Measurements from ENCODE around the gene ATXN1. TPM values are rescaled to one million over a fixed set of nuclear protein-coding genes. Genes with fewer than 3 reads are reported as not detected.

The ATXN1 gene
- total RNA-seq, 3 donors from 2014 or later, result 30.4 to 87.3 (median 50.1) TPM

DNA sequence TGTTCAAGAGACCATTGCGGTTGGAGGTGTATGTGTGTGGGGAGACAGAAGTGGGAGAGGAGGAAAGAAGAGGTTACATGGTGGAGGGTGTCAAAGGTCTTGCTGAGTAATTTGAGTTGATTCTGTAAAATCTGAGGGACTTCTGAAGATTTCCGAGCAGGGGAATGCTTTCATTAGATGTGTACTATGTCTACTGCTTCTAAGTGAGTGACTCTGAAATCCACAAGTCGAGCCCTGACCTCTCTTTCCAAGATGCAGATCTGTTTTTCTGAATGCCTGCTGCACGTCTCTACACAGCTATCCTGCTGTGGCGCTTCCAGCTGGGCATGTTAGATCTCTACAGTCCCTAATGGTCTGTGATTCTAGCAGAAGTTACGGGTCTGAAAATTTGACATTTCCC lies 209.8 kb downstream of the ATXN1 start:
- Histone ChIP-seq H3K4me3 (no peak overlapping the region), H3K4me1 (ENCODE audit: low read depth) (no peaks in the 10 kb centered on the region), H3K9me3 (no peaks in the 10 kb centered on the region), H3K36me3 (ENCODE audit: low read depth) (no peaks in the 10 kb centered on the region)
- intact Hi-C loops (cut with DNase I, micrococcal nuclease), result no loop called here
- no peak for ATAC-seq
- TF ChIP-seq, protein P1, sequence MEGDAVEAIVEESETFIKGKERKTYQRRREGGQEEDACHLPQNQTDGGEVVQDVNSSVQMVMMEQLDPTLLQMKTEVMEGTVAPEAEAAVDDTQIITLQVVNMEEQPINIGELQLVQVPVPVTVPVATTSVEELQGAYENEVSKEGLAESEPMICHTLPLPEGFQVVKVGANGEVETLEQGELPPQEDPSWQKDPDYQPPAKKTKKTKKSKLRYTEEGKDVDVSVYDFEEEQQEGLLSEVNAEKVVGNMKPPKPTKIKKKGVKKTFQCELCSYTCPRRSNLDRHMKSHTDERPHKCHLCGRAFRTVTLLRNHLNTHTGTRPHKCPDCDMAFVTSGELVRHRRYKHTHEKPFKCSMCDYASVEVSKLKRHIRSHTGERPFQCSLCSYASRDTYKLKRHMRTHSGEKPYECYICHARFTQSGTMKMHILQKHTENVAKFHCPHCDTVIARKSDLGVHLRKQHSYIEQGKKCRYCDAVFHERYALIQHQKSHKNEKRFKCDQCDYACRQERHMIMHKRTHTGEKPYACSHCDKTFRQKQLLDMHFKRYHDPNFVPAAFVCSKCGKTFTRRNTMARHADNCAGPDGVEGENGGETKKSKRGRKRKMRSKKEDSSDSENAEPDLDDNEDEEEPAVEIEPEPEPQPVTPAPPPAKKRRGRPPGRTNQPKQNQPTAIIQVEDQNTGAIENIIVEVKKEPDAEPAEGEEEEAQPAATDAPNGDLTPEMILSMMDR (IDR thresholded peaks at IDR 0.05), result no peak
- no peak for DNase-seq

DNA sequence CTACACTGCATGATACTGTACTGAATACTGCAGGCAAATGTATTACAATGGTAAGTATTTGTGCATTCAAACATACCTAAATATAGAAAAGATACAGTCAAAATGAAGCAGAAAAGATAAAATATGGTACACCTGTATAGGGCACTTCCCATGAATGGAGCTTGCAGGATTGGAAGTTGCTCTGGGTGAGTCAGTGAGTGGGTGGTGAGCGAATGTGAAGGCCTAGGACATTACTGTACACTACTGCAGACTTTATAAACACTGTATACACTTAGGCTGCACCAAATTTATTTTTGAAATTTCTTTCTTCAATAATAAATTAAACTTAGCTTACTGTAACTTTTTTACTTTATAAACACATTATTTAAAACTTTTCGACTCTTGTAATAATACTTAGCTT lies 213.1 kb downstream of the ATXN1 start:
- no peaks in the 10 kb centered on the region for H3K36me3 ChIP-seq (ENCODE audit: low read depth)
- intact Hi-C loops (cut with DNase I, micrococcal nuclease), result no loop called here
- no peak for ATAC-seq
- H3K9me3 ChIP-seq, result no peaks in the 10 kb centered on the region
- no peak for DNase-seq
- H3K4me3 ChIP-seq, result no peak overlapping the region
- TF ChIP-seq, protein P1 (IDR thresholded peaks at IDR 0.05), result no peak
- H3K4me1 ChIP-seq (ENCODE audit: low read depth), result no peaks in the 10 kb centered on the region

DNA sequence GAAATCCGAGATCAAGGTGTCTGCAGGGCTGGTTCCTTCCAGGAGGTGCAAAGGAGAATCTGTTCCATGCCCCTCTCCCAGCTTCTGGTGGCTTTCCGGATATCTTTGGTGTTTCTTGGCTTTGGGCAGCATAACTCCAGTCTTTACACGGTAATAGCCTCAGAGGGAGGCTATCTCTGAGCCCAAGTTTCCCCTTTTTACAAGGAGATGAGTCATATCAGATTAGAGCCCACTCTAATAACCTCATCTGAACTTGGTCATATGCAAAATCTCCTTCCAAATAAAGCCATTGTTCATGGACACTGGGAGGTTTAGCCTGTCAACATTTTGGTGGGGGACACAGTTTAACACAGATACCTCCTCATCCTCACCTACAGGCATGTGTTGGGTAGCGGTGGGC lies 213.7 kb downstream of the ATXN1 start:
- Histone ChIP-seq H3K4me1 (ENCODE audit: low read depth) (no peaks in the 10 kb centered on the region), H3K36me3 (ENCODE audit: low read depth) (no peaks in the 10 kb centered on the region), H3K4me3 (no peak overlapping the region), H3K9me3 (no peaks in the 10 kb centered on the region)
- intact Hi-C loops (cut with DNase I, micrococcal nuclease), result no loop called here
- no peak for DNase-seq
- TF ChIP-seq, protein P1 (IDR thresholded peaks at IDR 0.05), result no peak
- ATAC-seq, result no peak

DNA sequence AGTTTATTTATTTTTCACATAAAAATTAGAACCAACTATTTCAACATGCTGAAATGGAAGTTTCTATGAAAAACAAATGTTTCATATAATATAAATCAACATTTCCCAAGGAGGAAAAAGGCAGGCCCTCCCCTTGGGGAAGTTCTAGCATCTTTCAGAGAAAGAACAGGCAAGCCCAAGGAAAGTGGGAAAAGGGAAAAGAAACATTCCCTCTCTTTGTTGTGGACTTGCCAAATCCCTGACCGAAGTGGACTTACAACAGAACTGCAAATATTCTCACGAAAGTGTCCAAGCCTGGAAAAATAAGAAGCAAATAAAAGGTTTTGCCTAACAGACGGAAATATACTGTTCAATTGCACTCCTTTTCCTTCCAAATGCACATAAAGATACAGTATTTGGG lies 214.4 kb downstream of the ATXN1 start:
- ATAC-seq (no peak), DNase-seq (no peak)
- Histone ChIP-seq H3K9me3 (no peaks in the 10 kb centered on the region), H3K4me3 (no peak overlapping the region), H3K36me3 (ENCODE audit: low read depth) (no peaks in the 10 kb centered on the region), H3K4me1 (ENCODE audit: low read depth) (no peaks in the 10 kb centered on the region)
- TF ChIP-seq, protein P1 (IDR thresholded peaks at IDR 0.05), result no peak
- intact Hi-C loops (cut with DNase I, micrococcal nuclease), result no loop called here

DNA sequence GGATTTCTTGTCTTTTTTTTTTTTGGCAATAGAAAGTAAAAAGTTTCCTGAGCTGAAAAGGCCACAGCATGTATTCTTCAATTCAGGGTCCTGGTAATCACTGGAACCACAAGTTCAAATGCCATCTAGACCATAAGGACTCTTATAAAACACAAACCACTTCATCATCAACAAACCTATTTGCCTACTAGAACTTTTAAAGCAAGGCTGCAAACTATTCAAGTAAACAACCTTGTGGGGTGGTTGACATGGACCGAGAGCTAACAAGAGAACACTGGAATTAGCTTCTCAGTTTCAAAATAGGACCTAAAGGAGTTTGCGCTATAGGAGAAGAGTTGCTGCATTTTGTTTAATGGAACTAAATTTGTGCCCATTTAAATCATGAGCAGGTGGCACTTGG lies 215.9 kb downstream of the ATXN1 start:
- ATAC-seq (no peak), DNase-seq (no peak)
- Histone ChIP-seq H3K4me3 (no peak overlapping the region), H3K36me3 (ENCODE audit: low read depth) (no peaks in the 10 kb centered on the region), H3K4me1 (ENCODE audit: low read depth) (no peaks in the 10 kb centered on the region), H3K9me3 (no peaks in the 10 kb centered on the region)
- intact Hi-C loops (cut with DNase I, micrococcal nuclease), result no loop called here
- TF ChIP-seq, protein P1 (IDR thresholded peaks at IDR 0.05), result no peak

DNA sequence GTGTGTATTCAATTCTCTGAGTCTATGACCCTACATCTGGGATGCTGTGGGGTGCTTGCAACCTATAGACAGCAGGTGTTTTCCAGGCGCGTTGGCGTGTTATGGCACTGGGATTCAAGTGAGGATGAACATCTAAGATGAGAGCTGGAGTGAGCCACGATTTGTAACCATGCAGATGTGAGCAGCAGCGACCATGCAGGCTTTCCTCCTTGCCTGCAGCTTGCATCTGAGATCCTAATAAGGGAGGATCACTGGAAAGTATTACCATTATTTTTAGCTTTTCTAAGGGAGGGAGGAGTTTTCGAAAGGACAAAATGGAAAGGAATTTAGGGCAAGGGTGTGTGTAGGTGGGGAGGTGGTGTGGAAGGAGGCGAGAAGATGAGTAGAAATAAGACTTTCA lies 216.7 kb downstream of the ATXN1 start:
- H3K36me3 ChIP-seq (ENCODE audit: low read depth), result no peaks in the 10 kb centered on the region
- TF ChIP-seq, protein P1 (IDR thresholded peaks at IDR 0.05), result no peak
- no peak for DNase-seq
- no peak for ATAC-seq
- intact Hi-C loops (cut with DNase I, micrococcal nuclease), result no loop called here
- no peaks in the 10 kb centered on the region for H3K9me3 ChIP-seq
- H3K4me1 ChIP-seq (ENCODE audit: low read depth), result no peaks in the 10 kb centered on the region
- no peak overlapping the region for H3K4me3 ChIP-seq

All from mucosa of descending colon (tissue), 3 donors.